ENCODE results near the gene CLDN3. TPM values are rescaled to one million over a fixed set of nuclear protein-coding genes. Genes with fewer than 3 reads are reported as not detected.

CLDN3 gene
- total and polyA plus RNA-seq, 9 of the 15 experiments (the other 6 are each of a cell fraction or from before 2014, with no cell fraction given): 0.29 TPM; not detected in 8

GRCh38 chr7:73738612-73739386 is 31.3 kb downstream of the CLDN3 start, which contains the start of gene ABHD11 (continued):
- TF ChIP-seq, protein P1, sequence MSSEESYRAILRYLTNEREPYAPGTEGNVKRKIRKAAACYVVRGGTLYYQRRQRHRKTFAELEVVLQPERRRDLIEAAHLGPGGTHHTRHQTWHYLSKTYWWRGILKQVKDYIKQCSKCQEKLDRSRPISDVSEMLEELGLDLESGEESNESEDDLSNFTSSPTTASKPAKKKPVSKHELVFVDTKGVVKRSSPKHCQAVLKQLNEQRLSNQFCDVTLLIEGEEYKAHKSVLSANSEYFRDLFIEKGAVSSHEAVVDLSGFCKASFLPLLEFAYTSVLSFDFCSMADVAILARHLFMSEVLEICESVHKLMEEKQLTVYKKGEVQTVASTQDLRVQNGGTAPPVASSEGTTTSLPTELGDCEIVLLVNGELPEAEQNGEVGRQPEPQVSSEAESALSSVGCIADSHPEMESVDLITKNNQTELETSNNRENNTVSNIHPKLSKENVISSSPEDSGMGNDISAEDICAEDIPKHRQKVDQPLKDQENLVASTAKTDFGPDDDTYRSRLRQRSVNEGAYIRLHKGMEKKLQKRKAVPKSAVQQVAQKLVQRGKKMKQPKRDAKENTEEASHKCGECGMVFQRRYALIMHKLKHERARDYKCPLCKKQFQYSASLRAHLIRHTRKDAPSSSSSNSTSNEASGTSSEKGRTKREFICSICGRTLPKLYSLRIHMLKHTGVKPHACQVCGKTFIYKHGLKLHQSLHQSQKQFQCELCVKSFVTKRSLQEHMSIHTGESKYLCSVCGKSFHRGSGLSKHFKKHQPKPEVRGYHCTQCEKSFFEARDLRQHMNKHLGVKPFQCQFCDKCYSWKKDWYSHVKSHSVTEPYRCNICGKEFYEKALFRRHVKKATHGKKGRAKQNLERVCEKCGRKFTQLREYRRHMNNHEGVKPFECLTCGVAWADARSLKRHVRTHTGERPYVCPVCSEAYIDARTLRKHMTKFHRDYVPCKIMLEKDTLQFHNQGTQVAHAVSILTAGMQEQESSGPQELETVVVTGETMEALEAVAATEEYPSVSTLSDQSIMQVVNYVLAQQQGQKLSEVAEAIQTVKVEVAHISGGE (CRISPR knock-in tag; IDR thresholded peaks at IDR 0.05): peak; percentile 16 to 55 (median 51); a peak in 3 of 6 replicates
- TF ChIP-seq ZNF584 (CRISPR knock-in tag; IDR thresholded peaks at IDR 0.05; ENCODE audit: low read depth) (no peak), MBD2 (IDR thresholded peaks at IDR 0.05; ENCODE audit: borderline replicate concordance, low read depth) (no peak; the same call in 1 of the 2 replicates), HDAC8 (tag; IDR thresholded peaks at IDR 0.05) (0 out of 2 replicates have a peak, but pooled peaks have one; percentile 46), RBM25 (IDR thresholded peaks at IDR 0.05; ENCODE audit: low read depth, low read length, severe bottlenecking) (no peak), SMARCE1 (IDR thresholded peaks at IDR 0.05) (0 out of 2 replicates have a peak, but pooled peaks have one; percentile 12), ZC3H8 (IDR thresholded peaks at IDR 0.05) (no peak), MTA3 (IDR thresholded peaks at IDR 0.05; ENCODE audit: borderline replicate concordance) (peak; percentile 83; the same call in 1 of the 2 replicates), CHD4 (IDR thresholded peaks at IDR 0.05; ENCODE audit: insufficient read depth, insufficient replicate concordance, low read depth, low read length, poor library complexity, severe bottlenecking) (no peak), ZBTB5 (IDR thresholded peaks at IDR 0.05) (no peak), RBBP5 (IDR thresholded peaks at IDR 0.05; ENCODE audit: borderline replicate concordance, insufficient read depth, low read length, poor library complexity, severe bottlenecking) (peak; percentile 74), HNRNPLL (IDR thresholded peaks at IDR 0.05; ENCODE audit: low read depth, low read length, poor library complexity, severe bottlenecking) (peak; percentile 97)
- TF ChIP-seq, protein P2, sequence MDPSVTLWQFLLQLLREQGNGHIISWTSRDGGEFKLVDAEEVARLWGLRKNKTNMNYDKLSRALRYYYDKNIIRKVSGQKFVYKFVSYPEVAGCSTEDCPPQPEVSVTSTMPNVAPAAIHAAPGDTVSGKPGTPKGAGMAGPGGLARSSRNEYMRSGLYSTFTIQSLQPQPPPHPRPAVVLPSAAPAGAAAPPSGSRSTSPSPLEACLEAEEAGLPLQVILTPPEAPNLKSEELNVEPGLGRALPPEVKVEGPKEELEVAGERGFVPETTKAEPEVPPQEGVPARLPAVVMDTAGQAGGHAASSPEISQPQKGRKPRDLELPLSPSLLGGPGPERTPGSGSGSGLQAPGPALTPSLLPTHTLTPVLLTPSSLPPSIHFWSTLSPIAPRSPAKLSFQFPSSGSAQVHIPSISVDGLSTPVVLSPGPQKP (CRISPR knock-in tag; IDR thresholded peaks at IDR 0.05): no peak
- TF ChIP-seq, protein P3, sequence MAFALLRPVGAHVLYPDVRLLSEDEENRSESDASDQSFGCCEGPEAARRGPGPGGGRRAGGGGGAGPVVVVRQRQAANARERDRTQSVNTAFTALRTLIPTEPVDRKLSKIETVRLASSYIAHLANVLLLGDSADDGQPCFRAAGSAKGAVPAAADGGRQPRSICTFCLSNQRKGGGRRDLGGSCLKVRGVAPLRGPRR (CRISPR knock-in tag; IDR thresholded peaks at IDR 0.05): no peak
- TF ChIP-seq, protein P4, sequence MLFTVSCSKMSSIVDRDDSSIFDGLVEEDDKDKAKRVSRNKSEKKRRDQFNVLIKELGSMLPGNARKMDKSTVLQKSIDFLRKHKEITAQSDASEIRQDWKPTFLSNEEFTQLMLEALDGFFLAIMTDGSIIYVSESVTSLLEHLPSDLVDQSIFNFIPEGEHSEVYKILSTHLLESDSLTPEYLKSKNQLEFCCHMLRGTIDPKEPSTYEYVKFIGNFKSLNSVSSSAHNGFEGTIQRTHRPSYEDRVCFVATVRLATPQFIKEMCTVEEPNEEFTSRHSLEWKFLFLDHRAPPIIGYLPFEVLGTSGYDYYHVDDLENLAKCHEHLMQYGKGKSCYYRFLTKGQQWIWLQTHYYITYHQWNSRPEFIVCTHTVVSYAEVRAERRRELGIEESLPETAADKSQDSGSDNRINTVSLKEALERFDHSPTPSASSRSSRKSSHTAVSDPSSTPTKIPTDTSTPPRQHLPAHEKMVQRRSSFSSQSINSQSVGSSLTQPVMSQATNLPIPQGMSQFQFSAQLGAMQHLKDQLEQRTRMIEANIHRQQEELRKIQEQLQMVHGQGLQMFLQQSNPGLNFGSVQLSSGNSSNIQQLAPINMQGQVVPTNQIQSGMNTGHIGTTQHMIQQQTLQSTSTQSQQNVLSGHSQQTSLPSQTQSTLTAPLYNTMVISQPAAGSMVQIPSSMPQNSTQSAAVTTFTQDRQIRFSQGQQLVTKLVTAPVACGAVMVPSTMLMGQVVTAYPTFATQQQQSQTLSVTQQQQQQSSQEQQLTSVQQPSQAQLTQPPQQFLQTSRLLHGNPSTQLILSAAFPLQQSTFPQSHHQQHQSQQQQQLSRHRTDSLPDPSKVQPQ (CRISPR knock-in tag; IDR thresholded peaks at IDR 0.05; ENCODE audit: borderline replicate concordance): no peak
